Keratinocyte (primary cell): ENCODE data around the gene SERPINA5.

Experiments used
- CTCF ChIP-seq, 3 experiments: IDR thresholded peaks in 1 of 3; conservative IDR thresholded peaks in 1 of 3; optimal IDR thresholded peaks in 1 of 3; 2 replicates in 2 of 3; 3 replicates in 1 of 3; pipeline versions ENCODE3 to v1.5.1; 2011; ENCODE audit warnings: low read length in 3 of 3, mild to moderate bottlenecking in 3 of 3, moderate library complexity in 2 of 3, control low read depth in 1 of 3, inconsistent platforms in 1 of 3; ENCODE audit not compliant: insufficient read depth in 2 of 3; ENCODE audit errors: extremely low read depth in 1 of 3
- EZH2 ChIP-seq: IDR thresholded peaks from one replicate; pipeline ENCODE4 v1.6.1; 2012; ENCODE audit warnings: inconsistent platforms, mild to moderate bottlenecking, low read length, moderate library complexity

- no peak for TF ChIP-seq CTCF (optimal IDR thresholded peaks at IDR 0.05 in 1 of 3, IDR thresholded peaks at IDR 0.05 in 1 of 3, conservative IDR thresholded peaks at IDR 0.05 in 1 of 3; ENCODE audit: extremely low read depth in 1 of 3, insufficient read depth in 2 of 3, low read length in 3 of 3)
- no peak for TF ChIP-seq EZH2
Observed at GRCh38 chr14:94571395-94571794, 9.8 kb upstream of the SERPINA5 start.
